Measurements from ENCODE around the gene PSTK. TPM values are rescaled to one million over a fixed set of nuclear protein-coding genes. Genes with fewer than 3 reads are reported as not detected.

Gene PSTK
- polyA plus RNA-seq, 2 of the 4 experiments (the other 2 are of a cell fraction), result 5.3 to 9.0 TPM

DNA sequence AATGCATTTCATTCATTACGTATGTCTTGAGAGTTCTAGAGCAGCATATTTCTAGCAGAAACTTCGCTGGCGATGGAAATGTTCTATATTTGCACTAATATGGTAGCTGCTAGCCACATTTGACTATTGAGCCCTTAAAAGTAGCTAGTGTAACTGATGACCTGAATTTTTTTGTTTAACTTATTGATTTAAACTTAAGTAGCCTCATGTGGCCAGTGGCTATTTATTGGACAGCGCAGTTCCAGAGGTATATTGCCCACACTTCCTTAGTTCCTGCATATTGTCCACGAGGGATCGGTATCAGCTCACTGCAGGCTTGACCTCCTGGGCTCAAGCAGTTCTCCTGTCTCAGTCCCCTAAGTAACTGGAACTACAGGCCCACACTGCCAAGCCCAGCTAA is 3.7 kb downstream of the PSTK start:
- no peaks in the 10 kb centered on the region for H3K9me3 ChIP-seq
- WGBS (ENCODE audit: missing lambda C conversion rate), result 93% methylated on average over 6 of the region's 6 CpGs
- CTCF ChIA-PET, result interaction anchor here (1.2 to 1.4 kb wide), 2 partner anchors 24 to 149 kb away, joined by 3 to 5 read pairs; no protein-coding TSS in a partner anchor
- POLR2A ChIA-PET, result interaction anchor here (0.7 kb wide), 1 partner anchor 1456 kb away, joined by 3 read pairs; no protein-coding TSS in a partner anchor
- H3K4me3 ChIP-seq, result no peak overlapping the region
- H3K4me1 ChIP-seq, result 0 out of 3 replicates have a peak, but pooled peaks cover 4% of the 10 kb centered on the region
- H3K4me2 ChIP-seq, result no peak overlapping the region
- no peak for DNase-seq (ENCODE audit: low read depth in 1 of 2, low spot score in 1 of 2)
- TF ChIP-seq, protein P1, sequence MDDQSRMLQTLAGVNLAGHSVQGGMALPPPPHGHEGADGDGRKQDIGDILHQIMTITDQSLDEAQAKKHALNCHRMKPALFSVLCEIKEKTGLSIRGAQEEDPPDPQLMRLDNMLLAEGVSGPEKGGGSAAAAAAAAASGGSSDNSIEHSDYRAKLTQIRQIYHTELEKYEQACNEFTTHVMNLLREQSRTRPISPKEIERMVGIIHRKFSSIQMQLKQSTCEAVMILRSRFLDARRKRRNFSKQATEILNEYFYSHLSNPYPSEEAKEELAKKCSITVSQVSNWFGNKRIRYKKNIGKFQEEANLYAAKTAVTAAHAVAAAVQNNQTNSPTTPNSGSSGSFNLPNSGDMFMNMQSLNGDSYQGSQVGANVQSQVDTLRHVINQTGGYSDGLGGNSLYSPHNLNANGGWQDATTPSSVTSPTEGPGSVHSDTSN (IDR thresholded peaks at IDR 0.05), result no peak
- TF ChIP-seq KDM1A (IDR thresholded peaks at IDR 0.05; ENCODE audit: low read depth) (no peak), MAFK (IDR thresholded peaks at IDR 0.05; ENCODE audit: partially characterized antibody) (no peak), KDM5A (IDR thresholded peaks at IDR 0.05) (no peak), RNF2 (IDR thresholded peaks at IDR 0.05; ENCODE audit: borderline replicate concordance, low read depth) (no peak)
- no peak for ATAC-seq
- FAIRE-seq, result no peak
- no peak overlapping the region for H3K27ac ChIP-seq

DNA sequence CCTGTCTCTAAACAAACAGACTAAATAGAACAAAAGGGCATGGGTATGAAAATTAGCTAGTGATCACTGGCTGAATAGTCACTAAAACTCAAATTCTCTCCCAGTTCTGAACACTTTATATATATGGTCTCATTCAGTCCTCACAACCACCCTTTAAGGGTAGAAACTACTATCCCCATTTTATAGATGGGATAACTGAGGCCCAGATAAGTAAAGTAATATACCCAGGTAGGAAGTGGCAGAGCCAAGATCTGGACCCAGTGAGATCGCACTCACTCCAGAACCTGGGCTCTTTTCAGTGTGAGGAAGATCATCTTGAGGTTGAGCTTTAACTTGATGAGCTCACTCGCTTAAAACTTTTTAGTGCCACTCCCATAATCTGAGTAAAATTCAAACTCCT is 4.5 kb downstream of the PSTK start:
- ChIA-PET CTCF (interaction anchor here (1.2 kb wide), 1 partner anchor 149 kb away, joined by 3 read pairs; no protein-coding TSS in a partner anchor), POLR2A (interaction anchor here (0.7 kb wide), 1 partner anchor 1455 kb away, joined by 3 read pairs; no protein-coding TSS in a partner anchor)
- no peak for FAIRE-seq
- Histone ChIP-seq H3K4me2 (no peak overlapping the region), H3K4me1 (0 out of 3 replicates have a peak, but pooled peaks cover 1% of the 10 kb centered on the region), H3K9me3 (no peaks in the 10 kb centered on the region), H3K4me3 (no peak overlapping the region), H3K27ac (no peak overlapping the region)
- TF ChIP-seq HDAC2 (IDR thresholded peaks at IDR 0.05) (no peak), CBX2 (IDR thresholded peaks at IDR 0.05; ENCODE audit: borderline replicate concordance, low read depth) (no peak), POLR2A (IDR thresholded peaks at IDR 0.05; ENCODE audit: low read length) (no peak), ZNF302 (CRISPR knock-in tag; IDR thresholded peaks at IDR 0.05) (no peak), ZFP36 (IDR thresholded peaks at IDR 0.05; ENCODE audit: borderline replicate concordance, partially characterized antibody) (no peak), ZSCAN20 (CRISPR knock-in tag; IDR thresholded peaks at IDR 0.05) (no peak), KDM1A (IDR thresholded peaks at IDR 0.05; ENCODE audit: low read depth) (no peak), SMC3 (IDR thresholded peaks at IDR 0.05) (no peak), HOXB5 (CRISPR knock-in tag; IDR thresholded peaks at IDR 0.05) (no peak)
- TF ChIP-seq, protein P2, sequence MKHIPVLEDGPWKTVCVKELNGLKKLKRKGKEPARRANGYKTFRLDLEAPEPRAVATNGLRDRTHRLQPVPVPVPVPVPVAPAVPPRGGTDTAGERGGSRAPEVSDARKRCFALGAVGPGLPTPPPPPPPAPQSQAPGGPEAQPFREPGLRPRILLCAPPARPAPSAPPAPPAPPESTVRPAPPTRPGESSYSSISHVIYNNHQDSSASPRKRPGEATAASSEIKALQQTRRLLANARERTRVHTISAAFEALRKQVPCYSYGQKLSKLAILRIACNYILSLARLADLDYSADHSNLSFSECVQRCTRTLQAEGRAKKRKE (CRISPR knock-in tag; IDR thresholded peaks at IDR 0.05; ENCODE audit: low read depth), result no peak
- TF ChIP-seq, protein P3, sequence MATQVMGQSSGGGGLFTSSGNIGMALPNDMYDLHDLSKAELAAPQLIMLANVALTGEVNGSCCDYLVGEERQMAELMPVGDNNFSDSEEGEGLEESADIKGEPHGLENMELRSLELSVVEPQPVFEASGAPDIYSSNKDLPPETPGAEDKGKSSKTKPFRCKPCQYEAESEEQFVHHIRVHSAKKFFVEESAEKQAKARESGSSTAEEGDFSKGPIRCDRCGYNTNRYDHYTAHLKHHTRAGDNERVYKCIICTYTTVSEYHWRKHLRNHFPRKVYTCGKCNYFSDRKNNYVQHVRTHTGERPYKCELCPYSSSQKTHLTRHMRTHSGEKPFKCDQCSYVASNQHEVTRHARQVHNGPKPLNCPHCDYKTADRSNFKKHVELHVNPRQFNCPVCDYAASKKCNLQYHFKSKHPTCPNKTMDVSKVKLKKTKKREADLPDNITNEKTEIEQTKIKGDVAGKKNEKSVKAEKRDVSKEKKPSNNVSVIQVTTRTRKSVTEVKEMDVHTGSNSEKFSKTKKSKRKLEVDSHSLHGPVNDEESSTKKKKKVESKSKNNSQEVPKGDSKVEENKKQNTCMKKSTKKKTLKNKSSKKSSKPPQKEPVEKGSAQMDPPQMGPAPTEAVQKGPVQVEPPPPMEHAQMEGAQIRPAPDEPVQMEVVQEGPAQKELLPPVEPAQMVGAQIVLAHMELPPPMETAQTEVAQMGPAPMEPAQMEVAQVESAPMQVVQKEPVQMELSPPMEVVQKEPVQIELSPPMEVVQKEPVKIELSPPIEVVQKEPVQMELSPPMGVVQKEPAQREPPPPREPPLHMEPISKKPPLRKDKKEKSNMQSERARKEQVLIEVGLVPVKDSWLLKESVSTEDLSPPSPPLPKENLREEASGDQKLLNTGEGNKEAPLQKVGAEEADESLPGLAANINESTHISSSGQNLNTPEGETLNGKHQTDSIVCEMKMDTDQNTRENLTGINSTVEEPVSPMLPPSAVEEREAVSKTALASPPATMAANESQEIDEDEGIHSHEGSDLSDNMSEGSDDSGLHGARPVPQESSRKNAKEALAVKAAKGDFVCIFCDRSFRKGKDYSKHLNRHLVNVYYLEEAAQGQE (IDR thresholded peaks at IDR 0.05), result no peak
- TF ChIP-seq, protein P4, sequence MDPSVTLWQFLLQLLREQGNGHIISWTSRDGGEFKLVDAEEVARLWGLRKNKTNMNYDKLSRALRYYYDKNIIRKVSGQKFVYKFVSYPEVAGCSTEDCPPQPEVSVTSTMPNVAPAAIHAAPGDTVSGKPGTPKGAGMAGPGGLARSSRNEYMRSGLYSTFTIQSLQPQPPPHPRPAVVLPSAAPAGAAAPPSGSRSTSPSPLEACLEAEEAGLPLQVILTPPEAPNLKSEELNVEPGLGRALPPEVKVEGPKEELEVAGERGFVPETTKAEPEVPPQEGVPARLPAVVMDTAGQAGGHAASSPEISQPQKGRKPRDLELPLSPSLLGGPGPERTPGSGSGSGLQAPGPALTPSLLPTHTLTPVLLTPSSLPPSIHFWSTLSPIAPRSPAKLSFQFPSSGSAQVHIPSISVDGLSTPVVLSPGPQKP (IDR thresholded peaks at IDR 0.05; ENCODE audit: low read depth, low read length), result no peak
- TF ChIP-seq, protein P1 (IDR thresholded peaks at IDR 0.05), result no peak
- 93% methylated on average over 2 of the region's 2 CpGs for WGBS (ENCODE audit: missing lambda C conversion rate)
- DNase-seq (ENCODE audit: low read depth in 1 of 2, low spot score in 1 of 2), result no peak
- no peak for ATAC-seq

Data from A549 (cell line).